Rectal smooth muscle tissue (tissue), 1 donor: ENCODE results near the gene RALGAPA2.

ENCODE experiments used
- H3K27ac ChIP-seq: one replicate; pipeline ENCODE4 v1.7.0; 2013; ENCODE audit warnings: low read depth, low read length, inconsistent platforms
- H3K27me3 ChIP-seq: one replicate; pipeline ENCODE4 v1.7.0; 2013; ENCODE audit warnings: low read length; ENCODE audit not compliant: control insufficient read depth, insufficient read depth
- H3K36me3 ChIP-seq: one replicate; pipeline ENCODE4 v1.7.0; 2013; ENCODE audit warnings: low read length; ENCODE audit not compliant: control insufficient read depth, insufficient read depth
- H3K4me1 ChIP-seq: one replicate; pipeline ENCODE4 v1.7.0; 2013; ENCODE audit warnings: low read length; ENCODE audit not compliant: control insufficient read depth, insufficient read depth
- H3K4me3 ChIP-seq: one replicate; pipeline ENCODE4 v1.7.0; 2013; ENCODE audit warnings: low read length
- H3K9ac ChIP-seq: one replicate; pipeline ENCODE4 v1.7.0; 2013; ENCODE audit warnings: low read length

The RALGAPA2 gene

GRCh38 chr20:20691477-20692235, 20.8 kb downstream of the RALGAPA2 start:
- no peaks in the 10 kb centered on the region for H3K27me3 ChIP-seq

GRCh38 chr20:20690676-20691476, 21.6 kb downstream of the RALGAPA2 start:
- no peak overlapping the region for H3K27ac ChIP-seq
- no peaks in the 10 kb centered on the region for H3K4me1 ChIP-seq
- H3K27me3 ChIP-seq, result no peaks in the 10 kb centered on the region
- no peaks in the 10 kb centered on the region for H3K36me3 ChIP-seq
- H3K9ac ChIP-seq, result no peak overlapping the region
- no peak overlapping the region for H3K4me3 ChIP-seq

More at GRCh38 chr20:20691477-20692235, 20.8 kb downstream of the RALGAPA2 start:
- Histone ChIP-seq H3K27ac (no peak overlapping the region), H3K4me3 (no peak overlapping the region), H3K9ac (no peak overlapping the region), H3K4me1 (no peaks in the 10 kb centered on the region), H3K36me3 (no peaks in the 10 kb centered on the region)

DNA sequence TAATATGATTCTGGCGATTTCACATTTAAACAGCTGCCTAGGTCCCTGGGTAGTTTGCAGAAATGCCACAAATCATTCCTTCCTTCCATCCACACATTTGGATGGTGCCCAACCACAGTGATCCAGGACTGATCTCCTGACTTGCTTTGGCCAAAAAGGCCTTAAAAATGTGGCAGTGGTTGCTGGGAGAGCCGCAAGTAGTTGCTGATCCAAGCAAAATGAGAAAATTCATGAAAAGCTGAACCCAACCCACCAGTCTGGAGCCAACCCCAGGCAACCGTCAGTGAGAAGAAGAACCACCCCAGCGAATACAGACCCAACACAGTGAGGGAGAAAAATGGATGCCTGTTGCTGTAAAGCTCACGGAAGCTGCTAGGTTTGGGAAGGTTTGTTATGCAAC, 25.1 kb downstream of the RALGAPA2 start:
- no peak overlapping the region for H3K27ac ChIP-seq
- H3K27me3 ChIP-seq, result no peaks in the 10 kb centered on the region
- no peak overlapping the region for H3K9ac ChIP-seq
- no peaks in the 10 kb centered on the region for H3K4me1 ChIP-seq
- no peak overlapping the region for H3K4me3 ChIP-seq
- H3K36me3 ChIP-seq, result no peaks in the 10 kb centered on the region

- Histone ChIP-seq H3K4me3 (no peak overlapping the region), H3K4me1 (no peaks in the 10 kb centered on the region), H3K27me3 (no peaks in the 10 kb centered on the region), H3K27ac (no peak overlapping the region), H3K9ac (no peak overlapping the region), H3K36me3 (no peaks in the 10 kb centered on the region)
Measured at GRCh38 chr20:20685635-20686034, 26.8 kb downstream of the RALGAPA2 start.

DNA sequence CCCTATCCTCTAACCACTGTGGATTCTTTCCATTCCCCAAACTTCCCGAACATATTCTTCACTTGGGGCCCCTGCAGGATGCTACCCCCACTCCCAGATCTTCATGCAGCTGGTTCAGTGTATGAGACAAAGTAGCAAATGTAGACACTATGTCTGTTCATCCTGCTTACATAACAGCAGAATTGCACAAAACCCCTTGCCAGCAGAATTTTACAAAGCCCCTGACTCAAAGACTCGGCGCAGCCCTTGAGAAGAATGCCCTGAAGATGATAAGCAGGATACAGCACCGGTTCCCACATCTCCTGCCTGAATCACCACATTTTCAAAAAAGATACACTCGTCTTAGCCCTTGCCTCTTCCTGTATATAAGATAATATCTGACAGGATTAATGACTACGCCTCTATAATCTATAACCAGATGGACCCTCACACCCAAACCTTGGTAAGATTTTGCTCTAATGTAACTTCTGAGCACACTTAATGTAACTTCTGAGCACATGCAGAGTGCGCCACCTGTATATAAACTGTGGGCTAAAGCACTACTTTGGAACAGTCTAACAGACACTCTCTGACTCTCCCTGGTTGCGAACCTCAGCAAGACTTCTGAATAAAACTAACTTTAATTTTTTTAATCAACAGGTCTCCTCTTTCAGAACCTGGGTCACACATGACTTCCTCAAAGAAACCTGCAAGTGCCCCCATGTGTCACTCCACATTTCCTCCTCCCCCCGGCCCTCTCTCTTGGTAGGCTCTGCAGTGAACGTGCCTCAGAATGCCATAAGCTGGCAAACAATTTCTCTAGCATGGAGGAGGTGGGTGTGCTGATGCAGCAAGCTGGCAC, 28.7 kb downstream of the RALGAPA2 start:
- H3K4me1 ChIP-seq, result no peaks in the 10 kb centered on the region
- no peak overlapping the region for H3K9ac ChIP-seq
- H3K27ac ChIP-seq, result no peak overlapping the region
- no peaks in the 10 kb centered on the region for H3K36me3 ChIP-seq
- no peaks in the 10 kb centered on the region for H3K27me3 ChIP-seq
- H3K4me3 ChIP-seq, result no peak overlapping the region

DNA sequence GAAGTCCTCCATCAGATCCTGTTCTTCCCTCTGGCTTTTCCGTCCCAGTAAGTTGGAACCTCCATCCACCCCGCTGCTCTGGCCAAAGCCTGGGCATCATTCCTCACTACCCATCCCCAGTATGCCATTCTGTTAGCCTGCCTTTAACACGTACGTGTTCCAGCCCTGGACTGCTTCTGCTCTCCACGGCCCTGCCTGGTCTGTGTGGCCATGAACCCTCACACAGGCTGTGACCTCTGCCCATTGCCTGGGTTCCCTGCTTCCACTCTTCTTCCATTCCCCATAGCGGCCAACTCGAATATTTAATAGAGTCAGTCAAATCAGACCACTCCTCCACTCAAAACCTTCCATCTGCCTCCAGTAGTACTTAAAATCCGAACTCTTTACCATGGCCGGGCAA, 29.4 kb downstream of the RALGAPA2 start:
- H3K36me3 ChIP-seq, result no peaks in the 10 kb centered on the region
- H3K27ac ChIP-seq, result no peak overlapping the region
- no peak overlapping the region for H3K4me3 ChIP-seq
- H3K4me1 ChIP-seq, result no peaks in the 10 kb centered on the region
- H3K9ac ChIP-seq, result no peak overlapping the region
- H3K27me3 ChIP-seq, result no peaks in the 10 kb centered on the region

DNA sequence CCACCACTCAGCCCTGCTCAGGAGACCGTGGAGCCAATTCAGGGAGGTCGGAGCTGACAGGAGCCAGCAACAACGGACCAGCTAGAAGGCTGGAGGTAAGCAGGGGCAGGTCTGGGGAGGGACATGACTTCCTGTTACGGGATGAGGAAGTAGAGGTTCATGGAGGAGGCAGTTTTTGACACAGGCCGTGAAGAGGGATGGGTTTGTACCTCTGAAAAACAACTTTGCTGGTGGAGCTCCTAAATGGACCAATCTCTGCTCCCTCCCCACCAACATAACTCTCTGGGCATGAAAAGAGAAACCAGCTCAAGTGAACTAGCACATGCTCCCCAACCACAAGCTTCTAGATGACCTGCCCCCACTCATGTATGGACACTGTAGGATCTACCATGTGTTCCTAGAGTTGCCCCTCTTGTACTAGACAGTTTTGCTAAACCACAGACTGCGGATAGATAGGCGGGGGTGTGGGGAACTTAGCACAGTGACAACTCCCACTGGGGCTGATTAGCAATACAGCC, 31.4 kb downstream of the RALGAPA2 start:
- Histone ChIP-seq H3K4me3 (no peak overlapping the region), H3K9ac (no peak overlapping the region), H3K4me1 (no peaks in the 10 kb centered on the region), H3K36me3 (no peaks in the 10 kb centered on the region), H3K27me3 (no peaks in the 10 kb centered on the region), H3K27ac (no peak overlapping the region)

GRCh38 chr20:20679316-20679715, 33.1 kb downstream of the RALGAPA2 start:
- Histone ChIP-seq H3K4me1 (no peaks in the 10 kb centered on the region), H3K27ac (no peak overlapping the region), H3K9ac (no peak overlapping the region), H3K27me3 (no peaks in the 10 kb centered on the region), H3K36me3 (no peaks in the 10 kb centered on the region), H3K4me3 (no peak overlapping the region)

DNA sequence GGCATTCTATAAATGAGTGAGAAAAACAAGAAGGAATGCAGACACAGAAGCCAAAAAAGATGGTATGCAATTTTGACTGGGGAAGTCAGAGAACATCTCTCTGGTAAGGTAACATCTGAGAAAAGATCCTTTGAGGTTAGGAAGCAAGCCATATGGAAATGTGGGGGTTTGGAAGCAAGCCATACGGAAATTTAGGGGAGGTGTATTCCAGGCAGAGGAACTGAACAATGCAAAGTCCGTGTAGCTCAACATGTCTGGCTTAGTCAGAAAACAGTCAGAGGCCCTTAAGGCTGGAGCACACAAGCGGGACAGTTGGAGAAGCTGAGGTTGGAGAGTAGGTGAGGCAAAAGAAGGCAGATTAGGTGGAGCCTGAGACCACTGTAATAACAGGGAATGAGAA, 35.3 kb downstream of the RALGAPA2 start:
- Histone ChIP-seq H3K27ac (no peak overlapping the region), H3K36me3 (no peaks in the 10 kb centered on the region), H3K27me3 (no peaks in the 10 kb centered on the region), H3K4me3 (no peak overlapping the region), H3K9ac (no peak overlapping the region), H3K4me1 (no peaks in the 10 kb centered on the region)

- Histone ChIP-seq H3K4me1 (no peaks in the 10 kb centered on the region), H3K9ac (no peak overlapping the region), H3K27ac (no peak overlapping the region), H3K4me3 (no peak overlapping the region), H3K27me3 (no peaks in the 10 kb centered on the region), H3K36me3 (no peaks in the 10 kb centered on the region)
Measured at GRCh38 chr20:20668639-20669038, 43.8 kb downstream of the RALGAPA2 start.

- no peaks in the 10 kb centered on the region for H3K27me3 ChIP-seq
- no peaks in the 10 kb centered on the region for H3K4me1 ChIP-seq
- H3K27ac ChIP-seq, result no peak overlapping the region
- H3K36me3 ChIP-seq, result no peaks in the 10 kb centered on the region
- H3K9ac ChIP-seq, result no peak overlapping the region
- no peak overlapping the region for H3K4me3 ChIP-seq
Measured at GRCh38 chr20:20666359-20666758, 46.1 kb downstream of the RALGAPA2 start.
